ENCODE results near the gene COL6A2.
"Not testable (repeated sequence)": the region's sequence is repeated elsewhere in the genome, so short reads cannot be mapped to it uniquely, and the experiment has no call there.

COL6A2 gene

DNA sequence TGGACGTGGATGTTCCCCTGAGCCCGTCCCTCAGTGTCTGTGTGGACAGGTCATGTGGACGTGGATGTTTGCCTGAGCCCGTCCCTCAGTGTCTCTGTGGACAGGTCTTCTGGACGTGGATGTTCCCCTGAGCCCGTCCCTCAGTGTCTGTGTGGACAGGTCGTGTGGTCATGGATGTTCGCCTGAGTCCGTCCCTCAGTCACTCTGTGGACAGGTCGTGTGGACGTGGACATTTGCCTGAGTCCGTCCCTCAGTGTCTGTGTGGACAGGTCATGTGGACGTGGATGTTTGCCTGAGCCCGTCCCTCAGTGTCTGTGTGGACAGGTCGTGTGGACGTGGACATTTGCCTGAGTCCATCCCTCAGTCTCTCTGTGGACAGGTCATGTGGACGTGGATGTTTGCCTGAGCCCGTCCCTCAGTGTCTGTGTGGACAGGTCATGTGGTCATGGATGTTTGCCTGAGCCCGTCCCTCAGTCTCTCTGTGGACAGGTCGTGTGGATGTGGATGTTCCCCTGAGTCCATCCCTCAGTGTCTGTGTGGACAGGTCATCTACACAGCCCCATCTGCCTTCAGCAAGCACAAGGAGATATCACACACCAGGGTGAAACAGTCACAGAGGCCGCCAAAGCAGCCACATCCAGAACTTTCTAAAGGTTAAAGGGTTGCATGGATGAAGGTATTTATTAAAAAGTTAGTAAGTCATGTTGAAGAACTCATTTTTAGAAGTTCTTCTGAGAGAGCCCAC is 38.0 kb upstream of the COL6A2 start:
- DNase-seq; in situ Hi-C loops (cut with MboI; ENCODE audit: low pct_unique_long_range_greater_than_20kb, low sequenced_read_pairs): not testable (repeated sequence)

DNA sequence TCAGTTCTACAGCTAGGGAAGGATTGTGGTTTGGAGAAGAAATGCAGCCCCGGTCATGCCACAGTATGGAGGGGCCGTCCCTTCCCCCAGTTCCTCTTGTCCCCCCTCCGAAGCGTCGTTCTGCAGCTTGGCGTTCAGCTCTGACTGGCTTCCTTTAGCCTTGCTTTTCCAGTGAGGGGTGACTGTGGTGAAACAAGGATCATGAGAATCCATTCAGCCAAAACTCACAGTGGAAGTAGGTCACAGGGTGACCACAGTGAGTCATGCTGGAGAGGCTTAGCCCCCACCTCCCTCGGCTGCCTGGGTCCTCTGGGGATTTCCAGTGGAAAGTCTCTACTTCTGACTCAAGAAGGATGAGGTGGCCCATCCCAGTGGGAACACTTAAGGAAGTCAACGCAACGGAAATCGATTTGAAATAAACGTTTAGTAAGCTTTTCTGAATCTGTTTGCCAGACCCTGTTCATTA is 37.3 kb upstream of the COL6A2 start:
- peak; percentile 51 for DNase-seq
- in situ Hi-C loops (cut with MboI; ENCODE audit: low pct_unique_long_range_greater_than_20kb, low sequenced_read_pairs): no loop called here

DNA sequence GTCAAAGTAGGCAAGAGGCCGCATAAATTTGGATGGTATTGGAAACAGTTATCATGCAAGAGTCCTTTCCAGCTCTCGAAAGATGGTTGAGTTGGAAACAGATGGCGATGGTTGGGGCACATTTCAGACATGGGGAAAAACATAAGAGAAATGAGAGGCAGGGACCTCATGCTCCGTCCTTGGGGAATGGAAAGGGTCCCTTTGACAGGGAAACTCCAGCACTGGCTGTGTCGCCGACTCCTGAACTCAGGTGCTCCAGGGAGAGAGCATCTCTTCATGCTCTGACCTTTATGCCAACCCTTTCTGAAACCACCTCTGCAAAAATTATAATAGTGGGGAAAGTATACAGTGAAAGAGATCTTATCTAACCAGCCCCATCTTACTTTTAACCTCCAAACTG is 36.8 kb upstream of the COL6A2 start:
- in situ Hi-C loops (cut with MboI; ENCODE audit: low pct_unique_long_range_greater_than_20kb, low sequenced_read_pairs): no loop called here
- DNase-seq: no peak

DNA sequence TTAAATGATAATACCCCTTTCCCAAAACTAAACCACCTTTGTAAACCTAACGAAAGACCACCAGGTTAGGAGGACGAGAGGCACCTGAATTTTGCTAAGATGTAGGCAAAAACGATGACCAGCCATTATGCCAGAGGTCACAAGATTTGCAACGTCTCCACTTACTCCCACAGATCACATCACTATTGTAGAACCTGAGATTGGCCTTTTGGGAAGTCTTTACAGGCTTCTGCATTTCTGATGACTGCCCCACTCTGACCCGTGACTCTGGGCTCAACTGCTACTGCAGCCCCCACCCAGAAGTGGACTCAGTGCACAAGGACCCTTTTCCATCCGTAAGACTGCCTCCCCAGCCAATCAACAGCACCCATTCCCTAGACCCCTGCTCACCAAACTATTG is 36.4 kb upstream of the COL6A2 start:
- in situ Hi-C loops (cut with MboI; ENCODE audit: low pct_unique_long_range_greater_than_20kb, low sequenced_read_pairs): no loop called here
- DNase-seq: no peak

DNA sequence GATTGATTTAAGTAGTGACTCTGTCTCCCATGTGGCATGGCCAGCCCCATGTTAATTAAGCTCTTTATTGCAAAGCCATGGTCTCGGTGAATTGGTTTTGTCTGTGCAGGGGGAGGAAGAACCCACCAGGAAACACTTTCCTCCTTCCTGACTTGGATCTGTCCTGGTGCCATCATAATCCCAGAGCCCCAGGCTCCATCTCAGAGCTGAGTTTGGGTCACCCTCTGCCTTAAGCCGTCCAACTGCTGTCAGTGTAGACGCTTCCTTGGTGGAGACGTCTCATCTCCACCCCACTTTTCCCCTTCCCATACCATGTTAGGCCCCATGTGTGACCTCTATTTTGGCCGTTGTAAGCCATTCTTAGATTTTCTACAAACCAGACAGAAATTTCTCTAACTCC is 36.0 kb upstream of the COL6A2 start:
- DNase-seq: no peak
- in situ Hi-C loops (cut with MboI; ENCODE audit: low pct_unique_long_range_greater_than_20kb, low sequenced_read_pairs): no loop called here

DNA sequence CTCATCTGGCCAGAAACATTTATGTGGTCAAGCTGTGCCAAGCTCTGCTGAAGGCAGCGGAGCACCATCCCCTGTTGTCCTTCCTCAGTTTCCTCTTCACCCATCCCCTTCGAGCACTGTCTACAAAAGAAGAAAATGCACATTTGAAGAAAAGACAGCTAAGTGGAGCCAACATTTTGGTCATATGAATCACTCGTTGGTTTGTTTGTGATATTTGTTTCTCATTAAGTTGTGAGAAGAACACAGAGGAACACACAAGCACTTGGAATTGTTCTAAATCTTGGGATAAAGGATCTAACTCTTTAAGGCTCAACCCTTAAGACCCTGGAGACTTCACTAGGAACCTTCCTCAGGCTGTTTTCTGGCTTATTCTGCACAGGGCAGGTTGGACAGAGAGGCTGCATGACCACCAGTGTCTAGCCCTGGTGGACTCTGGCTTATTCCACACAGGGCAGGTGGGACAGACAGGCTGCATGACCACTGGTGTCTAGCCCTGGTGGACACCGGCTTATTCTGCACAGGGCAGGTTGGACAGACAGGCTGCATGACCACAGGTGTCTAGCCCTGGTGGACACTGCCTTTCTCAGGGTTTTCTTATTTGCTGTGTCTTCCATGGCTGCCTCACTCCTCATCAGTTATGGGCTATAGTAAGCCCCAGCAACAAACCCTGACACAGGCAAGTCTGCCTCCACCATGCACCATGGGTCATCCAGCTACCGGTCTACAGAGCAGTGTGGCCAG is 35.3 kb upstream of the COL6A2 start:
- in situ Hi-C loops (cut with MboI; ENCODE audit: low pct_unique_long_range_greater_than_20kb, low sequenced_read_pairs): no loop called here
- DNase-seq: no peak

DNA sequence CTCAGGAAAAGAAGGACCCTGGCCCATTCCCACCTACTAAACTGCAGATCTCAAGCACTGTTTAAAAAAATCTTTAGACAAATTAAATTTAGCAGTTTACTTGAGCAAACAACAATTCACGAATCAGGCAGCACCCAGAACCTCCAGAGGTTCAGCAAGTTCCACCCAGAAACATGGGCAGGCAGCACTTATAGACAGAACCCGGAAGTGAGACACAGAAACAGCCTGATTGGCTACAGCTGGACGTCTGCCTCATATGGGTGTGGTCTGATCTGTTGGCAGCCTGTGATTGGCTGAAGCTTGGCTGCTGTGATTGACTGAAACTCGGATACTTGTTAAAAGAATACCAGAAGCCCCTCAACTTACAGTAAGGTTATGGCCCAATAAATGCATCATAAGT is 34.7 kb upstream of the COL6A2 start:
- in situ Hi-C loops (cut with MboI; ENCODE audit: low pct_unique_long_range_greater_than_20kb, low sequenced_read_pairs): no loop called here
- no peak for DNase-seq

DNA sequence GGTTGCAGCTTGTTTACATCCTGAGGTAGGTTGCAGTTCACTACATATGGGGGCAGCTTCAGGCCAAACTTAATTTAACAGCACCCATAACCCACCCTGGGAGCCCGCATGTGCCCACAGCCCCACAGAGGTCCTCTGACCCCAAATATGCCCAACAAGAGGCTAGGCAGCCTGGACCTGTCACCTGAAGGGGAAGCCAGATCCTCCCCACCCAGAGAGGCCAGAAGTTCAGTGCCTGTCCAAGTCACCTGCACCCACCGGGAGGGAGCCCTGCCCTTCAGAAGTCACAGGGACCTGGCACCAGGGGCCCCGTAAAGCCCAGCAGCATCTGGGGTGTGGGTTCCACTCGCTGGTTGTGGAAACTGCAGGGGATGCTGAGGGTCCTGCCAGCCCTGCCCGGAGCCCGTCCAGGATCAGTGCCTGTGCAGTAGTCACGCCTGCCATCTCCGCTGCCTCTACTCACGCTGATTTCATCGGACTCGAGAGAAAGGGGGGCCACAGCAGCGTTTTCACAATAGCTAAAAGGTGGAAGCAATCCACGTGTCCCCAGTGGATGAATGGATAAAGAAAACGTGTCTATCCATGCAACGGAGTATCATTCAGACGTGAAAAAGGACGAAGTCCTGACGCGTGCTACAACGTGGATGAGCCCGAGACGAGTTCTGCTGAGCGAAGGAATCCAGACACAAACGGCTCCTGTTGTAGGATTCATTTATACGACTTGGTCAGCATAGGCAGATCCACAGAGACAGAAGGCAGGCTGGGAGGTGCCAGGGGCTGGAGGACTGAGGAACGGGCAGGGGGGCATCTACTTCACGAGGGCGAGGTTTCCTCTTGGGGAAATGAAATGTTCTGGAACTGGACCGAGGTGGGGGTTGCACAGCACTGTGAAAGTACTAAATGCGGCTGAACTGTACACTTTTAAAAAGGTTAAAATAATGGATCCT is 33.9 kb upstream of the COL6A2 start:
- in situ Hi-C loops (cut with MboI; ENCODE audit: low pct_unique_long_range_greater_than_20kb, low sequenced_read_pairs): no loop called here
- DNase-seq: no peak

DNA sequence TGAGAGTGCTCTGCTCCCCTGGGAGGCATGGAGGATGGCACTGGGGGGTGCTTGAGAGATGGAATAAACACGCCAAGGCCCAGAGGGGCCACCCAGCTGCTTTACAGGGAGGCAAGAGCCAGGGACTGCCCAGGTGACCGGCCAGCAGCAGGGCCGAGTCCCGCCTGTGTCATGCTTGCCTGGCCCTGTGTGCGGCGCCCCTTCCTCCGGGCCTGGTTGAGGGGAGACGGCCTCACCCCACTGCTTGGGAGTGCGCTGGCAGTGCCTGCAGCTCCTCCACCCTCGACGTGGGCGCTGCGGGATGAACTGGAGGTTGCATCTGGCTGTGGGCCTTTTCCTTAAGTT is 33.1 kb upstream of the COL6A2 start:
- in situ Hi-C loops (cut with MboI; ENCODE audit: low pct_unique_long_range_greater_than_20kb, low sequenced_read_pairs): no loop called here
- DNase-seq: no peak

DNA sequence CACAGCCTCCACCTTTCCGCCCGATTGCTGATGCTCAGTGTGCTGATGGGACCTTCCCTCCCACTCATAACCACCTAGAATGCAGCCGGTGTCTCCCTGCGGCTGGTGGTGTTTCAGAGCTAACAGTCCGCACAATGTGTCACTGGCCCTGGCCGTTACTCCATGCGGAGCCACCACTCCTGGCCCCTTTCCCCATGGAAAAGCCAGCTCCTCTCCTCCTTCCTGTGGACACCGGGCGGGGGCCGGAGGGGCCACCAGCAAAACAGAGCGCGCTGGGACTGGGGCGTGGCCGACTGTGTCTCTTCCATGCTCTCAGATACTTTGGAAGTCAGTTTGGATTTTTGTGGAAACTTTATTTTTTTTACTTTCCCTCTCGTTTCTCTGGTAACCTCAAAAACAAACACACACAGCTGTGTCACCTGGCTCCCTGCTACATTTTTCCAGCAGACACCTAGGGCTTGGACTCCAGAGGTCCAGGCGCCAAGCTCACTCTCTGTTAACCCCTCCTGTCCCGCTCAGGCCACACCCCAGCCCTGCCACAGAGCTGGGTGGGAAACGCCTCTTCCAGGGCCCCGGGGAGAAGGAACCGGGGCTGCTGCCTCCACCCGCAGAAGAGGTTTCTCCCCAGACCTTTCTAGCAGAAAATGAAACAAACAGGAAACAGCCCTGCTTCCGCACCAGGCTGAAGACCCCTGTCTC is 32.5 kb upstream of the COL6A2 start:
- DNase-seq: peak; percentile 78
- in situ Hi-C loops (cut with MboI; ENCODE audit: low pct_unique_long_range_greater_than_20kb, low sequenced_read_pairs): no loop called here

DNA sequence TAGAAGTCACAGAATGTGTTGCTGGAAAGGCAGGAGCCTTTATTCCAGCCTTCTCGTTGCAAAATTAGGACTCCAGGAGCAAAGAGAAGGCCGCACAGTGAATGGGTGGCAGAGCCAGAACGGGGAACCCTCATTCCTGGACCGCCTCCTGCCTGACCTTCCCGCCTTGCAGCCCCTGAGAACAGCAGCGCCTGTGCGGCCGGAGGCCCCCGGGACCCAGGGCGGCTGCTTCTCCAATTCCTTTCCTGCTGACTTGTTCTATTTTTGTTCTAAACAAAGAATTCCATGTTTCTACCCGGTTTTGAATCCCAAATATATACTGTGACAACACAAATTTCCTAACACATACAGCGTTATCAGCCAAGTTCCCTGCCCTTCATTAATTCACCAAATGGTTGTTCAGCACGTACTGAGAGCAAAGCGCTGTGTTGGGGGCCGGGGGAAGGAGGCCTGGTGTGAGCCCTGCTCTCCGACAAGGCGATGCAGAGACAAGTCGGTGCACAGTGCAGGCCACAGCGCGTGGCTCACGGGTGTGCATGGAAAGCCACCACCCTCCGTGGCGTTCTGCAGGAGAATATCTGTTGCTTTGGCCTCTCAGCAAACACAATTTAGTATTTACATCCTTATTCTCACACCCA is 31.9 kb upstream of the COL6A2 start:
- in situ Hi-C loops (cut with MboI; ENCODE audit: low pct_unique_long_range_greater_than_20kb, low sequenced_read_pairs): no loop called here
- DNase-seq: no peak

DNA sequence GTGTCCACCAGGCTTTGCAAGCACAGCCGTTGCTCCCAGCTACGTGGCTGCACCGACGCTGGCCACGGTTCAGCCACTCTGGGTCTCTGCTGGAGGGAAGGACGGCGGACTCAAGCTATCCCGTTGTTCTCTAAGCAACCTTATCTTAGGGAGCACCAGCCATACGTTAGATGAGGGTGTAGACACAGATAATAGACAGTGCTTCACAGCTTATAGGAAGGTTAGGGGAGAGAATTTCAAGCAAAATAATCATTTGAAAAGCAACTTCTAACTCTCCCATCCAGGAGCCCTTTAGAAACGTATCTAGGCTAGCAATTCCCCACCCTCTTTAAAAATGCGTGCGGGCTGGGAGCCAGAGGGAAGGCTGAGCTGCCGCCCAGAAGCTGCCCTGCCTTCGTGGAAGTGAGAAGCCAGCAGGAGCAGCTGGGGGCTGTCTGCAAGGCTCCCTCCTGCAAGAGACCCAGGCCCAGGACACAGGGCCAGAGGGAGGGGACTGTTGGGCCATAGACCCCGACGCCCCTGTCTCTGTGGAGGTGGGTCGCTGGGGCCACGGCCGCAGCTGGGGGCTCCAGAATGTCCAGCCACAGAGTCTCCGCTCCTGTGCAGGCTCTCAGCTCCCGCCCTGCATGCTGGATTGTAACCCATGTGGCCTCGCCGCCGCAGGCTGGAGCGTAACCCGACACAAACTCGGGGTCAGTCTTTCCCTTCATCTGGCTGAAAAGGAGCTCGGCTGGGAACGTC is 31.2 kb upstream of the COL6A2 start:
- in situ Hi-C loops (cut with MboI; ENCODE audit: low pct_unique_long_range_greater_than_20kb, low sequenced_read_pairs): no loop called here
- no peak for DNase-seq

DNA sequence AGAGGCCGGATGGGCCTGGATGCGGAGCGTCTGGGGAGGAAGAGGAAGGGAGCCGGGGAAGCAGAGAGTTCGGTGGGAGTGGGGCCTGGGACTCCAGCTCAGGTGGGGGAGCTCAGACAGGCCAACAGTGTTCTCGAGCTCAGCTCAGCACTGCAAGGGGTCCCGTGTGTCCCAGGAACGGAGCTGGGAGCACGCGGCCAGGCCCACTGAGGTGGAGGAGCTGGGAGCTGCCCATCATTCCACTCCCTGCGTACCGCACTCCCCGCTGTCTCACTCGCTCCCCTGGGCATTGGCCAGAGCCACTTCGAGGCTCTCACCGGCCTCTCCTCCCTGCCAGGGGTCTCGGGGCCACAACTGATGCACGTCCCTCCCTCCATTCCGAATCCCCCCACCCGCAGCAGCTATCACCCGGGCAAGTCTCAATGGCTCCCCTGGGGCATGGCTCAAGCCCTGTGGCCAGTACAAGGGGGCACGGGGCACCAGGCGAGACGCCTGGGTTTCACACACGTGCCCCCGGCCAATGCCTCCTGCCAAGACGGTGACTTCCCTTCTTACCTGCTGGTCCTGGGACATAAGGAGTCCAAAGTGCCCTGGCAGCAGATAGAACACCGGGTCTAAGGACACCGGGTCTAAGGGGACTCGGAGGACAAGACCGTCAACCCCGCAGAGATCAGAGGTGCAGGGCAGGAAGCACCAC is 30.3 kb upstream of the COL6A2 start:
- DNase-seq: no peak
- in situ Hi-C loops (cut with MboI; ENCODE audit: low pct_unique_long_range_greater_than_20kb, low sequenced_read_pairs): no loop called here

DNA sequence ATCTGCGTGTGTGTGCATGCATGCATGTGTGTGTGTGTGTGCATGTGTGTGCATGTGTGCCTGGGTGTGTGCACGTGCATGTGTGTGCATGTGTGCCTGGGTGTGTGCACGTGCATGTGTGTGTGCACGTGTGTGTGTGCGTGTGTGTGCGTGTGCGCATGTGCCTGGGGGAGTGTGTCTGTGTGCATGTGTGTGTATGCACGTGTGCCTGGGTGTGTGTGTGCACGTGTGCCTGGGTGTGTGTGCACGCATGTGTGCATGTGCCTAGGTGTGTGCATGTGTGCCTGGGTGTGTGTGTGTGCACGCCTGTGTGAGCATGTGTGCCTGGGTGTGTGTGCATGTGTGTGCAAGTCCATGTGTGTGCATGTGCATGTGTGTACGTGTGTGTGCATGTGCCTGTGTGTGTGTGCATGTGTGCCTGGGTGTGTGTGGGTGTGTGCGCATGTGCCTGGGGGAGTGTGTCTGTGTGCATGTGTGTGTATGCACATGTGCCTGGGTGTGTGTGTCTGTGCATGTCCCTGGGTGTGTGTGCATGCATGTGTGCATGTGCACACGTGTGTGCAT is 29.3 kb upstream of the COL6A2 start:
- no peak for DNase-seq
- in situ Hi-C loops (cut with MboI; ENCODE audit: low pct_unique_long_range_greater_than_20kb, low sequenced_read_pairs): no loop called here

DNA sequence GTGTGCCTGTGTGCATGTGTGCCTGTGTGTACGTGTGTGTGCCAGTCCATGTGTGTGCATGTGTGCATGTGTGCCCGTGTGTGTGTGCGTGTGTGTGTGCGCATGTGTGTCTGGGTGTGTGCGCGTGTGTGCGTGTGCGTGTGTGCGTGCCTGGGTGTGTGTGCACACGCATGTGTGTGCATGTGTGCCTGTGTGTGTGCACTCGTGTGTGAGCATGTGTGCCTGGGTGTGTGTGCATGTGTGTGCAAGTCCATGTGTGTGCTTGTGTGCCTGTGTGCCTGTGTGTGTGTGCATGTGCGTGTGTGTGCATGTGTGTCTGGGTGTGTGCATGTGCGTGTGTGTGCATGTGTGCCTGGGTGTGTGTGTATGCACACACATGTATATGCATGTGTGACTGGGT is 28.7 kb upstream of the COL6A2 start:
- in situ Hi-C loops (cut with MboI; ENCODE audit: low pct_unique_long_range_greater_than_20kb, low sequenced_read_pairs): no loop called here
- DNase-seq: no peak

DNA sequence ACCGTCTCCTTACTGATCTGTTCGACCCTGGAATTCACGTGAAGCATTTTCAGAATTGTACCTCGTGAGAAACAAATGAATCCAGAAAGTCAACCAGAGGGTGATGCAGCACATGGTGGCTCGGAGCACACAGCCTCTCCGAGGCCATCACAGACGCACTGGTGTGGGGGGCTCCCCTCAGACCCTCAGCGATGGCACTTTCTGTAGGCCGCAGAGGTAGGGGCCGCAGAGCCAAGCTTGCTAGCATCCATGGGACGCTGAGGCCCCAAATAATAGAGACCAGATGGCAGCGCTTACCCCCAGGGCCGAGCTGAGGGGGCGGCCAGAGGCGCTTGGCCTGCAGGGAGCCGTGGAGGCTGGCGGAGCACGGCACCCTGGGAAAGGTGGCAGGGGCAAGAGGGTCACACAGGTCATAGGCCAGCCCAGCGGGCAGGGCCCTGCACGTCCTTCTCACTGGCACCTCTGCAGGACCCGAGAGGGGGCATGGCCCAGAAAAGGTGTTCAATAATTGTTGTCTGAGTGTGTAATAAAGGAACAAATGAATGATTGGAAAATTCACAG is 28.1 kb upstream of the COL6A2 start:
- in situ Hi-C loops (cut with MboI; ENCODE audit: low pct_unique_long_range_greater_than_20kb, low sequenced_read_pairs): no loop called here
- no peak for DNase-seq

DNA sequence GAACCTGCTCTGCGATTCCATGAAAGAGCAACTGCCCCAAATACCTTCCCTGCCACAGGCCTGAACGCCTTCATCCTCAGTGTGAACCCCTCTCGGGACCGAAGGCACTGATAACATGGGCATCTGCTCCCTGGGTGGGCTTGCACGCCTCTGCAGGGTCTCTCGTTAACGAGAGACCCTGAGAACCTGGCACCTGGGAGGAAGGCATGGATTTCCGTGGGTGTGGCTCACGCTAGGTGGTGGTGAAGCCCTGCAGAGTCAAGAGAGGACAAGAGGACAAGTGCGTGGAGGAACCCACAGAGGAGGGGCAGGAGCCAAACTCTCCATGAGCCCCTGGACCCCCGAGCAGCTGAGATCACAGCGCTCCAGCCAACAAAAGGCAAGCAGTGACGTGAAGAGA is 26.8 kb upstream of the COL6A2 start:
- in situ Hi-C loops (cut with MboI; ENCODE audit: low pct_unique_long_range_greater_than_20kb, low sequenced_read_pairs): no loop called here
- no peak for DNase-seq

Data from KBM-7 (cell line).